HG03097 (cell line): ENCODE measurements around the gene ZNF200.
A peak's percentile ranks its signal among the peaks of the same experiment; 100 is the strongest.
"Not testable (repeated sequence)": the region's sequence is repeated elsewhere in the genome, so short reads cannot be mapped to it uniquely, and the experiment has no call there.

ENCODE experiments used
- ATAC-seq: cut with Tn5 transposase; IDR thresholded peaks from one replicate; pipeline ENCODE4 v1.9.1; 2021; ENCODE audit not compliant: unreplicated experiment, low FRiP score

The ZNF200 gene

DNA sequence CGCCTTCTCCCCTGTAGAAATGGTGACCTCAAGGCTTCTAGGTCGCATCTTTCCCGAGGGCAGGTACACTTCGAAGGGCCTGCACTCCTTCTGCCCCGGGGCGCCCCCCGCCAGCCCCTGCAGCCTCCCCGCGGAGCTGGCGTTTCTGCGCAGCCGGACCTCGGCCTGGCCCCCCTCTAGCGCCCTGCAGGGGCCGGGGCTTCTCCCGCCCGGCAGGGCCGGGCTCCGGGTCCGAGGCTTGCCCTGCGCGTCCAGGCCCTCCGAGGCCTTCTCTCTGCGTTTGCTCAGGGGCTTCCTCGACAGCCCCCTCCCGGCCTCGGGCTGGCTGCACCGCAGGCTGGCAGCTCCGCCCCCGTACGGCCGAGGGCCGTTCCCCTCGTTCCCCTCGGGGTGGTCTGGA, 19.4 kb upstream of the ZNF200 start:
- no peak for ATAC-seq

DNA sequence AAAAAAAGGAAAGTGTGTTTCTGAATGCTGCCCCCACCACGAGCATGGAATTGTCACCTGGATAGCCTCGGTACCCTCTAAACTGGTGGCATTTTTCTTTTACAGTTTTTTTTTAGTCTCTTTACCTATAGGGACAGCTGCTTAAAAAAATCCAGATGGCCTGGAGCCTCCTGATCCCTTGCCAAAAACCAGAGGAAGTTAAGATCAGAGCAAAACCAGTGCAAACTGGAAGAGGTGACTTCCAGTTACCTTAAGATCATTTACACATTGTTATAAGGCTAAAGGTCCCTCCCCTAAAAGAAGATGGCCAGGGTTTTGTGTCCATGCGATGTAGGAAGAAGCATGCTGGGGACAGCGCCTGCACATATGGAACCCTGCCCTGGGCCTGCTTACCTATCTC, 18.0 kb upstream of the ZNF200 start:
- no peak for ATAC-seq

DNA sequence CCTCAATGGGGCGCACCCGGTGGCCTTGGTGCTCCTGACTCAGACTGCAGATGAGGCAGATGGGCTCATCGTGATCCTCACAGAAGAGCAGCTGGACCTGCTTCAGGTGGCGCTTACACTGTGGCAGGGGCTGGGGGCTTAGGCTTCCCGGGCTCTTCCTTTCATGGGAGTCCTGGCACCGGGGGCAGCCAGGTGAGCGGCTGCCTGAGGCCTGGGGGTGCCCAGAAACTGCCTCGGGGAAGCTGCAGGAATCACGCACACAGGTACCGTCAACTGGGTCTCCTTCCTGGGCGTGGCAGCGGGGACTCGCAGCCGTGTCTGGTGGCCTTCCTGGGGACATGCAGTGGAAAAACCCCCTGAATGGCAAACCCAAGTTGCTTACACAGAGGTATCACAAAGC, 14.5 kb upstream of the ZNF200 start:
- no peak for ATAC-seq

DNA sequence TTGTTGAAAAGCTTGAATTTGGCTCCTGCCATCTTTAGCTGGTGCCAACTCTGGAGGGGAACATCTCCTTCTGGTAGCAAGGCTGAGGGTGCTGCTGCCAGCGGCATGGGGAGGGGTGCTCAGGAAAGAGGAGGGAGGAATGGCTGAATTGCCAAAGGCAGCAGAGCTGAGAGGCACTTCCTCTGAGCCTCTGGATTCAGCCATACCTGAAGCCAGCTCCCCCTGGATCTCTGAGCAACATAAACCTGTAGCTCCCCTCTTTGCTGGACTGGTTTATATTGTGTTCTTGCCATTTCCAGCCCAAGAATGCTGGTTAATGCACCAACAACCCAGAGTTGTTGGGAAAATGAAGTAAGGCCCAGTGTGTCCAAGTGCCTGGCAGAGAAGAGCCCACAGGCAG, 14.1 kb upstream of the ZNF200 start:
- ATAC-seq = no peak

DNA sequence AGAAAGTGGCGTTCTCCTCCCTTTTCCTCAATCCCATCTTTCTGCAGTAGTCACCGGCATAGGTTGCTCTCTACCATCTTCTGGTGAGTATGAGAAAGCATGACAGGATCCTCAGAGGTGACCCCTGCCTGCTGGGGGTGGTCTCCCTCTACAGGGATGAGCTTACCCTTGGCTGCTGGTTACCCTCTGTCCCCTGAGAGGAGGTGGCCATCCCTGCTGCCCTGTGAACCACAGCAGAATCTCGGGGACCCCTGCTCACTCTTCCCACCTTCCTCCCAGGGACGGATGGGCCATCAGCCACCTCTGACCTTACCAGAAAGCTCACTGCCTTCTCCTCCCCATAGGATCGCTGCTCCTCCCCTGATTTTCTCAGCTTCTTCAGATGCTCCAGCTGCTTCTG, 13.6 kb upstream of the ZNF200 start:
- no peak for ATAC-seq

DNA sequence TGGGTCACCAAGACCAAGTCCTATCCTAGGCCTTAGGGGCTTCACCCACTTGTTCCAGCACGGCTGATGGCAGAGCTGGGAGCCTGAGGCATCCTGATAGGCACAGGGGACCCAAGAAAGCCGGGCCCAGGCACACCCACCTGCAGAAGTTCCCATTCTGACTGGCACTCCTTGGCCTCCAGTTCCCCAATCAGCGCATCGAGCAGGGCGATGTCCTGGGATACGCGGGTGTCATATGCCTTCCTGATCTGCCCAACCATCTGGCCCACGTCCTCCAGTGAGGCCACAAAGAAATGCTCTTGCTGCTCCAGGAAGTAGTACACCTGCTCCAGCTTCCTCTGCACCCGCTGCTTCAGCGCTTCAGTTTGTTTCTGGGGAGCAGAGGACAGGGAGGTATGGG, 11.9 kb upstream of the ZNF200 start:
- ATAC-seq = no peak

DNA sequence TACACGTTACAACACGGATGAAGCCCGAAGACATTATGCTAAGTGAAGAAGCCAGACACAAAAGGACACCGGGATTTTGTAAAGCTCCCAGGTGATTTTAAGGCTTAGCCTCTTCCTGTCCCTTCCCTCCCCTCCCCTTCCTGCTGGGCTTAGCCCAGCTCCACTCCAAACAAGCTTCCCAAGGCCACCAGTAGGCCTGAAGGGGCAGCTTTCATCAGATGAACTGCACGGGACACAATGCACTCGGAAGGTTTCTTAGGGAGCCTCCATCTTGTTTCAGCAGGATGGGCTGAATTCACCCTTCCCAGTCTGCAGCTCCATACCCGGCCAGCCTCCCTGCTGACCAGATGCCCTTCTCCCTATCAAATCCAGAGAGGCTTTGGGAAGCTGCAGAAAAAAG, 11.0 kb upstream of the ZNF200 start:
- no peak for ATAC-seq

DNA sequence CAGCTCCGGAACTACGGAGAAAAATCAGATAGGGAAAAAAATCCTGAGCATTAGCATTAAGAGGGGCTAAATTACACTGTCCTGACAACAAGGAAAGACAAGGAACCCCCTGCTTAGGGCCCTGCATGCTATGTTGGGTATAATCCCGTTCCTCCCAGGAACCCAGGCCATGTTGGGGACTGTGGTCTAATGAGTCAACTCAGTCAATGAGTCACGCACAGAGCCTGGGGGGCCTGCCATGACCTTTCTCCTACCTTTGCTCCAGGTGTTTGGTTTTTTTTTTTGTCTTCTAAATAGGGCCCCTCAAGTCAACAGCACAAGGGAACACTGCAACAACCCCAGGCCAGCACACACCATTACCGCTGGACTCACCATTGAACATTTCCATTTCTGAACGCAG, 8.9 kb upstream of the ZNF200 start:
- no peak for ATAC-seq

DNA sequence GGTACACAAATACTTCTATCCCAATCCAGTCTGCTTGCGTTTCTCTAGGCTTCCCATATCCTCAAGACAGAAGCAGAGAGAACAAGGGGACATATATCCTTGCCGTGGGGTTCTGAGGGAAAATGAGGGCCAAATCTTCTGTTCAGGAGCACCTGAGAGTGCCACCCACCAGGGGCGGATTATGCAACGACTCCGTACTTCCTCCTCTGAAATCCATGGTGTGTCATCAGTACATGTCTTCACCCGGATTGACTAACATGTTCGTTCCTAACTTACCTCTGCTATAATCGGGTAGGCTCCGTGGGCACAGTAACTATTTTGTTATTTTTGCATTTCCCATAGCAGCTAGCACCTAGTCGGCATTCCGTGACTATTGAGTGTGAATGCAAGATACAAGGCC, 7.8 kb upstream of the ZNF200 start:
- no peak for ATAC-seq

DNA sequence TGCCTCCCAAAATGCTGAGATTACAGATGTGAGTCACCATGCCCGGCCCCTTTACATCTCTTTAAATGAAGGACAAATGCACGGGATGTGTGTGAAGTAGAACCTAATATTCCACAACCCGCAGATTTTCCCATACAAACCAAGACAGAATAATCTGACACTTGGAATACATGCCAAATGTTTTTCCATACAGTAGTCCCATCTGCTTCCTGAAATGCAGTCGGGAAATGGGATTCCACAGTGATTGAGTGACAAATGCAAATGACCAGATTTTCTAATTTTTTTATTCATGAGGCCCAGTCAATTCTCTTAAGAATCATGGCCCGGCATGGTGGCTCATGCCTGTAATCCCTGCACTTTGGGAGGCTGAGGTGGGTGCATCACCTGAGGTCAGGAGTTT, 6.8 kb upstream of the ZNF200 start:
- no peak for ATAC-seq

DNA sequence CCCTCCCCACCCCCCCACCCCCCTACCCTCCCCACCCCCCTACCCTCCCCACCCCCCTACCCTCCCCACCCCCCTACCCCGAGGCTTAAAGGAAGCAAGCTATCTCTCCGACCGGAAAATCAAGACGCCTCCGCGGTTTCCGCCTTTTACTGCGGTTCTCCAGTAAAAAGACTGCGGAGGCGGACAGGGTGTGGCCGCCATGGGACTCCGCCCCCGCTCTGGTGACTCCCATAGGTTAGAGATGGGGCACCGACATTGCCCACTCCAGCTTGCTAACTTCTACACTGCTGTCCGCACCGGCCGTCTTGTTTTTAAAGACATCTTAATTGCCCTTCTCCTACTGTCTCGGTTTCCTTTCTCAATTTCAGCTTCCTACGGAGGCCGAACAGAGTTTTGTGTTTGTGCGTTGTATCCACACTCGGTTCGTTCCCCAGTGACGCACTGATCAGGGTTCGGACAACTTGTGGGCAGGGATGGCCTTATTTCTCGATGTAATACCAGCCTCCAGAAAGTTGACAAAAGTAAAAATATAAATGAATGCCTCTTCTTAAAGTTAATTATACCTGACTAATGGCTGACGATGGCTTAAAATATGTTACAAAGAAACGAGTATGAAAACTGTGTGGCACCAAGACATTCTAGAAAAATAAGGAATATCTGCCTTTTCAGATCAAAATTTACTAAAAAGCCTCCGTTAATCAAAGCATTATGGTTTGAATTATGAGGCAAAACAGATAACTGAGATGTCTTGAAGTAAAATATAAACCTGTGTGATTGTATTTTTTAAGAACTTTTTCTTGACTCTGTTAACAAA, 1.1 kb upstream of the ZNF200 start:
- ATAC-seq = no peak

DNA sequence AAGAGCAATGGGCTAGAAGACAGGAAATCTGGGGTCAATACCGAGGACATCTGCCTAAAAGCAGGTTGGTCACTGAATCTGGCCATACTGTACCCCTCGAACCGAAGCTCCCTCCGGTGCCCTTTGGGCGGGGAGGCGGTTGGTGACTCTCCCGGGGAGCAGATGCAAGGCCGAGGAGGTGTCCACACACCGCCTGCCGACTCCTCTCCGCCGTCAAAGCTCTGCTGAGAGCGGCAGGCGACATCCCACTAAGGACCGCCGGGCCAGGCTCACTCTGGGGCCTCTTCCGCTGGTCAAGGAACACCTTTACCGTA, 458 bp downstream of the ZNF200 start:
- ATAC-seq = peak; percentile 11

DNA sequence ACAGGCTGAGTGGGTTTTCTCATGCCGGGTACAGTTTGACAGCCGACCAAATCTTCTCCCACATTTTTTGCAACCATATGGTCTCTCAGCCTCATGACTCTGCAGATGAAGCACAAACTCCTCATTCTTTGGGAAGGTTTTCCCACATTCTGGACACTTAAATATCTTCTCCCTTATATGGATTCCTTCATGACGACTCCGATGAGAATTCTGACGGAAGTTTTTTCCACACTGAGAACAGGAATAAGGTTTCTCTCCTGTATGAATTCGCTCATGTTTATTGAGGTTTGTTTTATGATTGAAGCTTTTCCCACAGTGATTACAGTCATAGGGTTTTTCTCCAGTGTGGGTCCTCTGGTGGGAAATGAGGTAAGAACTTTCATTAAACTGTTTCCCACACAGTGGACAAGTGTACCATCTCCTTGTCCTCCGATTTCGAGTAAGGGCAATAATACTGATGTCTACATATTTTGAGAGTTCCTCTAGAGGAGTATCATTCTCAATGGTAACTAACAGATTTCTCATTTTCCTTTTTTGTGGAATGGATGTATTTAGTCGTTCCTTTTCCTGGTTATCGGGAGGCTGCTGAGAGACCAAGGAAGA, 10.9 kb downstream of the ZNF200 start:
- ATAC-seq = no peak

DNA sequence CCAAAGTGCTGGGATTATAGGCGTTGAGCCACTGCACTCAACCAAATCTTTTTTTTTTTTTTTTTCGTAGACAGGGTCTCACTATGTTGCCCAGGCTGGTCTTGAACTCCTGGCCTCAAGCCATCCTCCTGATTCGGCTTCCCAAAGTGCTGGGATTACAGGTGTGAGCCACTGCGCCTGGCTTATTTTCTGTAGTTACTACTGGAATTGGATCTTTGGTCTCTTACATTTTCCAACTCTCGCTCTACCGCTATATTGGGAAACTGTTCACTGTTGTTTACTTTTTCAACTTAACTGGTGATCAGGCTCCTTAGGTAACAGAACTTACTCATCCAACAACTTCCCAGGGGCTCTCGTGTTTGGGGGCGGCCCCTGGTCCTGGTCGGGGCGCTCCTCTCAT, 14.1 kb downstream of the ZNF200 start:
- no peak for ATAC-seq

DNA sequence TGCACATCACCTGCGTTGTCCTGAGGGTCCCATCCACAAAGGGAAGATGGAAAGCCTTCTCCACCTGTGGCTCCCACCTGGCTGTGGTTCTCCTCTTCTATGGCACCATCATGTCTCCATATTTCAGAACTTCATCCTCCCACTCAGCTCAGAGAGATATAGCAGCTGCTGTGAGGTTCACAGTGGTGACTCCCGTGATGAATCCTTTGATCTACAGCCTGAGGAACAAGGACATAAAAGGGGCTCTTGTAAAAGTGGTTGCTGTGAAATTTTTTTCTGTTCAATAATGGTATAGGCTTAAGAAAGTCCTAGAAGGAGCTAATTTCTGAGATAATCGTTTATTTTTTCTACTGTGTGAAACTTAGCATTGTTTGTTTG, 18.7 kb downstream of the ZNF200 start:
- ATAC-seq = no peak

DNA sequence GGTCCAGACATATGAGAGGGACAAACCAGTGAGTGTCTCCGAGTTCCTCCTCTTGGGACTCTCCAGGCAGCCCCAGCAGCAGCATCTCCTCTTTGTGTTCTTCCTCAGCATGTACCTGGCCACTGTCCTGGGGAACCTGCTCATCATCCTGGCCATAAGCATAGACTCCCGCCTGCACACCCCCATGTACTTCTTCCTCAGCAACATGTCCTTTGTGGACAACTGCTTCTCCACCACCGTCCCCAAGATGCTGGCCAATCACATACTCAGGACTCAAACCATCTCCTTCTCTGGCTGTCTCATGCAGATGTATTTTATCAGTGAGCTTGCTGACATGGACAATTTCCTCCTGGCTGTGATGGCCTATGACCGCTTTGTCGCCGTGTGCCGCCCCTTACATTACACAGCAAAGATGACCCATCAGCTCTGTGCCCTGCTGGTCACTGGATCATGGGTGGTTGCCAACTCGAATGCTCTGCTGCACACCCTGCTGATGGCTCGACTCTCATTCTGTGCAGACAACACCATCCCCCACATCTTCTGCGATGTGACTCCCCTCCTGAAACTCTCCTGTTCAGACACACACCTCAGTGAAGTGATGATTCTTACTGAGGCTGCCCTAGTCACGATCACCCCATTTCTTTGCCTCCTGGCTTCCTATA, 19.2 kb downstream of the ZNF200 start:
- ATAC-seq = no peak

DNA sequence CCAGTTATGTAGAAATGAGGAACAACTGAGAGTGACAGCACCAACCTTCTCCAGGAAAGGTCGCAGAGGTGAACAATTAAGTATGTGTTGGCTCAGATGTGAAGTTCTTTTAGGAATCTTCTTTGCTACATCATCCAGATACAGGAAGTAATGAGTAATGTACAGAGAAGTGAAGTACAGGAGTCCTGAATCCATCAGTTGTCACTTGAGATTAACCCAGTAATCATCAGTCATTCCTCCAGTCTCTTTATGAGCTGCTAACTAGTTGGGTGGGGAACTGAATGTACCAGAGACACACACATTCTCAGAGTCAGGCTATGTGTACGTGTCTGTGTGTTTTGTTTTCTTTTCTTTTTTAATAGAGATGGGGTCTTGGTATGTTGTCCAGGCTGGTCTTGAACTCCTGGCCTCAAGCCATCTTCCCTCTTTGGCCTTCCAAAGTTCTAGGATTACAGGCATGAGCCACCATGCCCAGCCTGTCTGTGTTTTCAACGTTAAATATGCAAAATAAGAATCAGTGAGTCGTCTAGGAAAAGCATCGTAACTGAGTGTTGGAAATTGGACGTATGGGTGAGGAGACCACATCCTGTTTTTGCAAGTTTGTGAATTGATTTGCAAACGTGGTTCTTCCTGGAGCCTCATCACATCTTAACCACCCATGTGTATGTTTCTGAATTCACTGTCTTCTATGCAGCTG, 19.9 kb downstream of the ZNF200 start:
- ATAC-seq = no peak

DNA sequence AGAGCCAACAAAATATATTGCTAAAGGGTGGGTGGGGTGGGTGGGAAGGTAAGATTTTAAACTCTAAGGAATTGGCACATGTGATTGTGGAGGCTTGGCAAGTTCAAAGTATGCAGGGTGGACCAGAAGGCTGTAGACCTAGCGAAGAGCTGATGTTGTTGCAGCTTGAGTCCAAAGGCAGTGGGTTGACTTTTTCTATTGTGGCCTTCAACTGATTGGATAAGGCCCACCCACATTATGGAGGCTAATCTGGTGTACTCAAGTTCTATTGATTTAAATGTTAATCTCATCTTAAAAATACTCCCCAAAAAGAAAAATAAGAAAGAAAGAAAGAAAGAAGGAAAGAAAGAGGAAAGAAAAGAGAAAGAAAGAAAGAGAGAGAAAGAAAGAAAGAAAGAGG, 22.4 kb downstream of the ZNF200 start:
- no peak for ATAC-seq

DNA sequence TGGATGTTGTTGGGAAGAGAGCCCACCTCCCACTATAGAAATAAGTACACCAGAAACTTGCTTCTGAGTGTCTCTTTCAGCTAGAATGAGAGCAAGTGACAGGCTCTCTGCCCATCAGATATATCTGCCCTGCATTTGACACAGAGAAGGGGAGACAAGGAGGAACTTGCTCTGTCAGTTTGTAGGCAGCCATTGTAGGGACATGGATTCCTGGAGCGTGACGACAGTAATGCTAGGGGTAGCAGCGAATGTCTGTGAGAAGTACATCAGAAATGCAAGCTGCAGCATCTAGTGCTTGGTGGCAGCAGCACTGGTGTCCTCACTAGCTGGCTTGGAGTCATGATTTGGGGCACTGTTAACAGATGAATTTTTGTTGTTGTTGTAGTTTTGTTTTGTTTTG, 23.0 kb downstream of the ZNF200 start:
- no peak for ATAC-seq

DNA sequence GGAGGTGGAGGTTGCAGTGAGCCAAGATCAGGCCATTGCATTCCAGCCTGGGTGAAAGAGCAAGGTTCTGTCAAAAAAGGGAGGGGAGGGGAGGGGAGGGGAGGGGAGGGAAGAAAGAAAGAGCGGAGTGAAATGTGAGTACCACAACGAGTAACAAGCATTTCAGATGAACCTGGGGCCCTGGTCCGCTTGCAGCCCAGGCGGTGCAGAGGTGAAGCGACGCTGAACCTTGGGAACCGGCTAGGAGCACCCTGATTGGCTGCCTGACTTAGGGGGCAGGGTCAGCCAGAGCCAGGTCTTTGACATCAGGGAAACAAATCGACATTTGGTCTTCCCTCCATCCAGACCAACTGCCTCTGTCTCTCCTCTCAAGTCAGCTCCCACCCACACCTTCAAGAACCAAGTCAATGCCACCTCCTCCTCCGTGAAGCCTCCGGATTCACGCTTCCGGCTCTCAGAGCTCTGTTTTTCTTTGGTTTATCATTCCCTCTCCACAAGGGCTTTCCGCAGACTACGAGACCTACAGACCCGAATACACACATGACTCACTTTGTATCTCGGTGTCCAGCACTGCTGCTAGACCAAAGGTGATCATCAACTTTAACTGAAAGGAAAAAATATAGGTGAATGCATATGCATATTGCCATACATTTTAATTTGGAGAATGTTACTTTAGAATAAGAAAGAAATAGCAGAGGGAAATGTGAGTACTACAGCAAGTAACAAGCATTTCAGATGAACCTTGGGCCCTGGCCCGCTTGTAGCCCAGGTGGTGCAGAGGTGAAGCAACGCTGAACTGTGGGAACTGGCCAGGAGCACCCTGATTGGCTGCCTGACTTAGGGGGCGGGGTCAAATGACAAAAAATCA, 27.6 kb downstream of the ZNF200 start:
- no peak for ATAC-seq

DNA sequence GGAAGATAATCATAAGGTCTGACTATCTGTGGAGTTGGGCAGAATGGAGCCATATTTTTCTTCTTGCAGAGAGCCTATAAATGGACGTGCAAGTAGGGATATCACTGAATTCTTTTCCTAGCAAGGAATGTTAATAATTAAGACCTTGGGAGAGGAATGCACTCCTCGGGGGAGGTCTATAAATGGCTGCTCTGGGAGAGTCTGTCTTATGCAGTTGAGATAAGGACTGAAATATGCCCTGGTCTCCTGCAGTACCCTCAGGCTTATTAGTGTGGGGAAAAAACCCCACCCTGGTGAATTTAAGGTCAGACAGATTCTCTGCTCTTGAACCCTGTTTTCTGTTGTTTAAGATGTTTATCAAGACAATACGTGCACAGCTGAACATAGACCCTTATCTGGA, 29.0 kb downstream of the ZNF200 start:
- ATAC-seq = not testable (repeated sequence)
